GM12892 (cell line): Measurements from ENCODE around the gene CYB5B.

Source experiments
- POLR2A ChIP-seq: IDR thresholded peaks from 2 replicates; pipeline ENCODE4 v1.6.1; 2011; ENCODE audit warnings: low read depth, low read length, control low read depth
- POLR2AphosphoS5 ChIP-seq: IDR thresholded peaks from 2 replicates; pipeline ENCODE4 v1.6.1; 2011; ENCODE audit warnings: low read depth, low read length, control low read depth

- TF ChIP-seq POLR2AphosphoS5 = no peak
- TF ChIP-seq POLR2A = no peak
These were observed 71.4 kb downstream of the CYB5B start for GRCh38 chr16:69495821-69496220.
